ENCODE measurements around the gene ASPDH.
"Not testable (repeated sequence)": the region's sequence is repeated elsewhere in the genome, so short reads cannot be mapped to it uniquely, and the experiment has no call there.

Gene ASPDH

GRCh38 chr19:50479761-50480251, 33.9 kb downstream of the ASPDH start:
- peaks cover 27% of the 10 kb centered on the region for H3K36me3 ChIP-seq (ENCODE audit: insufficient read depth, low read length)

GRCh38 chr19:50478901-50479715, 34.6 kb downstream of the ASPDH start:
- Histone ChIP-seq H3K27me3 (ENCODE audit: control insufficient read depth in 1 of 2, insufficient read depth in 2 of 2, low read length in 2 of 2) (no peaks in the 10 kb centered on the region), H3K9ac (ENCODE audit: low read length) (no peak overlapping the region), H3K9me3 (ENCODE audit: low read length) (no peaks in the 10 kb centered on the region), H3K36me3 (ENCODE audit: insufficient read depth, low read length) (peaks cover 27% of the 10 kb centered on the region), H3K27ac (ENCODE audit: low read depth, low read length) (no peak overlapping the region), H3K4me3 (ENCODE audit: low read depth in 1 of 2, low read length in 2 of 2) (no peak overlapping the region), H3K4me1 (ENCODE audit: insufficient read depth, low read length) (peaks cover 11% of the 10 kb centered on the region)

More at GRCh38 chr19:50479761-50480251, 33.9 kb downstream of the ASPDH start:
- Histone ChIP-seq H3K4me1 (ENCODE audit: insufficient read depth, low read length) (peaks cover 11% of the 10 kb centered on the region), H3K27me3 (ENCODE audit: control insufficient read depth in 1 of 2, insufficient read depth in 2 of 2, low read length in 2 of 2) (no peaks in the 10 kb centered on the region), H3K4me3 (ENCODE audit: low read depth in 1 of 2, low read length in 2 of 2) (no peak overlapping the region), H3K9ac (ENCODE audit: low read length) (no peak overlapping the region), H3K9me3 (ENCODE audit: low read length) (no peaks in the 10 kb centered on the region), H3K27ac (ENCODE audit: low read depth, low read length) (no peak overlapping the region)

GRCh38 chr19:50477751-50478515, 35.8 kb downstream of the ASPDH start:
- Histone ChIP-seq H3K4me3 (ENCODE audit: low read depth in 1 of 2, low read length in 2 of 2) (peak overlapping the region in 1 of 2 donors; percentile 92), H3K4me1 (ENCODE audit: insufficient read depth, low read length) (peaks cover 11% of the 10 kb centered on the region), H3K9me3 (ENCODE audit: low read length) (no peaks in the 10 kb centered on the region), H3K27me3 (ENCODE audit: control insufficient read depth in 1 of 2, insufficient read depth in 2 of 2, low read length in 2 of 2) (no peaks in the 10 kb centered on the region), H3K9ac (ENCODE audit: low read length) (no peak overlapping the region), H3K36me3 (ENCODE audit: insufficient read depth, low read length) (peaks cover 27% of the 10 kb centered on the region), H3K27ac (ENCODE audit: low read depth, low read length) (no peak overlapping the region)

GRCh38 chr19:50476907-50477238, 36.8 kb downstream of the ASPDH start:
- peak overlapping the region; percentile 79 for H3K27ac ChIP-seq (ENCODE audit: low read depth, low read length)
- no peaks in the 10 kb centered on the region for H3K27me3 ChIP-seq (ENCODE audit: control insufficient read depth in 1 of 2, insufficient read depth in 2 of 2, low read length in 2 of 2)
- H3K36me3 ChIP-seq (ENCODE audit: insufficient read depth, low read length) = peaks cover 27% of the 10 kb centered on the region

GRCh38 chr19:50476224-50476906, 37.3 kb downstream of the ASPDH start, which contains the start of the genes EMC10 and GARIN5A:
Gene EMC10, plus strand, starts transcription at chr19:50476507. Its CDS starts 38 bp downstream, at chr19:50476545.
Gene GARIN5A, minus strand, starts transcription at chr19:50476848. Its CDS starts 460 bp downstream, at chr19:50476388.
- Histone ChIP-seq H3K9ac (ENCODE audit: low read length) (peak within 1 kb of the TSS; percentile 71), H3K27ac (ENCODE audit: low read depth, low read length) (peak within 1 kb of the TSS; percentile 79), H3K4me3 (ENCODE audit: low read depth in 1 of 2, low read length in 2 of 2) (peak within 1 kb of the TSS; percentile 92 to 93), H3K36me3 (ENCODE audit: insufficient read depth, low read length) (peaks cover 24% of the 10 kb centered on the region), H3K4me1 (ENCODE audit: insufficient read depth, low read length) (peaks cover 11% of the 10 kb centered on the region), H3K27me3 (ENCODE audit: control insufficient read depth in 1 of 2, insufficient read depth in 2 of 2, low read length in 2 of 2) (no peaks in the 10 kb centered on the region), H3K9me3 (ENCODE audit: low read length) (no peaks in the 10 kb centered on the region)

More at GRCh38 chr19:50476907-50477238, 36.8 kb downstream of the ASPDH start:
- peak overlapping the region; percentile 92 to 93 for H3K4me3 ChIP-seq (ENCODE audit: low read depth in 1 of 2, low read length in 2 of 2)
- peak overlapping the region; percentile 71 for H3K9ac ChIP-seq (ENCODE audit: low read length)
- no peaks in the 10 kb centered on the region for H3K9me3 ChIP-seq (ENCODE audit: low read length)
- peaks cover 11% of the 10 kb centered on the region for H3K4me1 ChIP-seq (ENCODE audit: insufficient read depth, low read length)

GRCh38 chr19:50475736-50476223, 37.9 kb downstream of the ASPDH start:
- no peak overlapping the region for H3K9ac ChIP-seq (ENCODE audit: low read length)
- peaks cover 19% of the 10 kb centered on the region for H3K36me3 ChIP-seq (ENCODE audit: insufficient read depth, low read length)
- H3K27me3 ChIP-seq (ENCODE audit: control insufficient read depth in 1 of 2, insufficient read depth in 2 of 2, low read length in 2 of 2) = no peaks in the 10 kb centered on the region
- no peaks in the 10 kb centered on the region for H3K9me3 ChIP-seq (ENCODE audit: low read length)
- H3K27ac ChIP-seq (ENCODE audit: low read depth, low read length) = no peak overlapping the region
- H3K4me3 ChIP-seq (ENCODE audit: low read depth in 1 of 2, low read length in 2 of 2) = peak overlapping the region; percentile 92 to 93
- H3K4me1 ChIP-seq (ENCODE audit: insufficient read depth, low read length) = peaks cover 11% of the 10 kb centered on the region

GRCh38 chr19:50475101-50475568, 38.6 kb downstream of the ASPDH start:
- Histone ChIP-seq H3K9ac (ENCODE audit: low read length) (no peak overlapping the region), H3K4me3 (ENCODE audit: low read depth in 1 of 2, low read length in 2 of 2) (no peak overlapping the region), H3K9me3 (ENCODE audit: low read length) (no peaks in the 10 kb centered on the region), H3K4me1 (ENCODE audit: insufficient read depth, low read length) (peaks cover 11% of the 10 kb centered on the region), H3K27ac (ENCODE audit: low read depth, low read length) (no peak overlapping the region), H3K27me3 (ENCODE audit: control insufficient read depth in 1 of 2, insufficient read depth in 2 of 2, low read length in 2 of 2) (no peaks in the 10 kb centered on the region), H3K36me3 (ENCODE audit: insufficient read depth, low read length) (peaks cover 12% of the 10 kb centered on the region)

GRCh38 chr19:50473336-50473735, 40.4 kb downstream of the ASPDH start:
- not testable (repeated sequence) for H3K4me3 ChIP-seq (ENCODE audit: low read depth in 1 of 2, low read length in 2 of 2); H3K36me3 ChIP-seq (ENCODE audit: insufficient read depth, low read length); H3K27me3 ChIP-seq (ENCODE audit: control insufficient read depth in 1 of 2, insufficient read depth in 2 of 2, low read length in 2 of 2); H3K27ac ChIP-seq (ENCODE audit: low read depth, low read length); H3K9ac ChIP-seq (ENCODE audit: low read length); H3K9me3 ChIP-seq (ENCODE audit: low read length)
- H3K4me1 ChIP-seq (ENCODE audit: insufficient read depth, low read length) = peaks cover 11% of the 10 kb centered on the region

- Histone ChIP-seq H3K27me3 (ENCODE audit: control insufficient read depth in 1 of 2, insufficient read depth in 2 of 2, low read length in 2 of 2) (peaks cover 0 to 6% of the 10 kb centered on the region in 2 donors), H3K4me1 (ENCODE audit: insufficient read depth, low read length) (no peaks in the 10 kb centered on the region), H3K4me3 (ENCODE audit: low read depth in 1 of 2, low read length in 2 of 2) (no peak overlapping the region), H3K9ac (ENCODE audit: low read length) (no peak overlapping the region), H3K27ac (ENCODE audit: low read depth, low read length) (no peak overlapping the region), H3K36me3 (ENCODE audit: insufficient read depth, low read length) (no peaks in the 10 kb centered on the region), H3K9me3 (ENCODE audit: low read length) (no peaks in the 10 kb centered on the region)
Measured at GRCh38 chr19:50468818-50469217, 44.9 kb downstream of the ASPDH start.

- Histone ChIP-seq H3K4me1 (ENCODE audit: insufficient read depth, low read length) (no peaks in the 10 kb centered on the region), H3K9ac (ENCODE audit: low read length) (no peak overlapping the region), H3K36me3 (ENCODE audit: insufficient read depth, low read length) (no peaks in the 10 kb centered on the region), H3K27me3 (ENCODE audit: control insufficient read depth in 1 of 2, insufficient read depth in 2 of 2, low read length in 2 of 2) (peaks cover 0 to 6% of the 10 kb centered on the region in 2 donors), H3K9me3 (ENCODE audit: low read length) (no peaks in the 10 kb centered on the region), H3K4me3 (ENCODE audit: low read depth in 1 of 2, low read length in 2 of 2) (no peak overlapping the region), H3K27ac (ENCODE audit: low read depth, low read length) (no peak overlapping the region)
Measured at GRCh38 chr19:50467566-50467965, 46.1 kb downstream of the ASPDH start.

GRCh38 chr19:50466706-50467039, 47.0 kb downstream of the ASPDH start:
- Histone ChIP-seq H3K4me3 (ENCODE audit: low read depth in 1 of 2, low read length in 2 of 2) (no peak overlapping the region), H3K36me3 (ENCODE audit: insufficient read depth, low read length) (no peaks in the 10 kb centered on the region), H3K4me1 (ENCODE audit: insufficient read depth, low read length) (no peaks in the 10 kb centered on the region), H3K9me3 (ENCODE audit: low read length) (no peaks in the 10 kb centered on the region), H3K9ac (ENCODE audit: low read length) (no peak overlapping the region), H3K27me3 (ENCODE audit: control insufficient read depth in 1 of 2, insufficient read depth in 2 of 2, low read length in 2 of 2) (peaks cover 0 to 7% of the 10 kb centered on the region in 2 donors), H3K27ac (ENCODE audit: low read depth, low read length) (no peak overlapping the region)

All from muscle layer of colon (tissue), 2 donors.